ENCODE results near the gene EMSY. TPM values are rescaled to one million over a fixed set of nuclear protein-coding genes. Genes with fewer than 3 reads are reported as not detected.

Gene EMSY
- total and polyA plus RNA-seq, 2 of the 13 experiments (the other 11 are each of a cell fraction or from before 2014, with no cell fraction given), result 11.6 to 18.5 TPM

GRCh38 chr11:76543006-76543703 is 98.3 kb downstream of the EMSY start:
- DNase-seq (ENCODE audit: low spot score) (no peak), FAIRE-seq (no peak), ATAC-seq (no peak)
- intact Hi-C loops (cut with micrococcal nuclease; ENCODE audit: unreplicated experiment) (no loop called here), in situ Hi-C loops (cut with HindIII; ENCODE audit: extremely low pct_ligation_motif_present, low pct_unique_long_range_greater_than_20kb) (no loop called here)
- Histone ChIP-seq H3K9me3 (ENCODE audit: low read length) (no peaks in the 10 kb centered on the region), H3K4me1 (ENCODE audit: insufficient read depth, low read length) (no peaks in the 10 kb centered on the region), H3K27ac (ENCODE audit: extremely low read length, insufficient read depth, low read length) (no peak overlapping the region), H3K4me2 (ENCODE audit: low read depth, low read length) (no peak overlapping the region), H2AFZ (ENCODE audit: low read length) (no peak overlapping the region), H3K27me3 (ENCODE audit: control insufficient read depth in 1 of 2, insufficient read depth in 2 of 2, low read length in 2 of 2) (no peaks in the 10 kb centered on the region), H3K4me3 (replicated peaks in 1 of 3; ENCODE audit: insufficient read depth in 1 of 3, low read depth in 2 of 3, low read length in 3 of 3) (no peak overlapping the region), H3K9ac (ENCODE audit: insufficient read depth, low read depth, low read length) (no peak overlapping the region), H3K36me3 (replicated peaks in 1 of 2; ENCODE audit: control insufficient read depth in 1 of 2, insufficient read depth in 2 of 2, low read length in 2 of 2) (peaks cover 17 to 52% of the 10 kb centered on the region in 2 experiments), H3K79me2 (ENCODE audit: insufficient read depth, low read length) (no peaks in the 10 kb centered on the region), H4K20me1 (ENCODE audit: insufficient read depth, low read length) (no peaks in the 10 kb centered on the region)
- ChIA-PET POLR2A (no interaction called here), CTCF (ENCODE audit: low intra/inter-chr PET ratio, low total read pairs) (no interaction called here)
- no peak for TF ChIP-seq ZNF251 (CRISPR knock-in tag; IDR thresholded peaks at IDR 0.05)
- no peak for TF ChIP-seq PLRG1 (conservative IDR thresholded peaks at IDR 0.05)
- TF ChIP-seq ZNF678 (CRISPR knock-in tag; IDR thresholded peaks at IDR 0.05), result no peak
- TF ChIP-seq ZFP82 (CRISPR knock-in tag; IDR thresholded peaks at IDR 0.05; ENCODE audit: borderline replicate concordance), result no peak
- no peak for TF ChIP-seq ZBTB40 (IDR thresholded peaks at IDR 0.05)
- TF ChIP-seq ZBTB40 (CRISPR knock-in tag; IDR thresholded peaks at IDR 0.05), result no peak
- no peak for TF ChIP-seq ZBTB49 (CRISPR knock-in tag; IDR thresholded peaks at IDR 0.05; ENCODE audit: borderline replicate concordance)
- WGBS (ENCODE audit: low lambda C conversion rate), result 93% methylated on average over 6 of the region's 7 CpGs
- BruUV-seq (replicated peaks), result no TSS peak
